Measurements from ENCODE around the gene PDZD4.

The PDZD4 gene

GRCh38 chrX:153829799-153830639 lies at the start of gene PDZD4:
TSS of gene PDZD4 (minus strand) at chrX:153830544. CDS start at chrX:153830298, 246 bp downstream.
- DNase-seq, result no peak

GRCh38 chrX:153879741-153880439 lies 49.5 kb upstream of the PDZD4 start:
- DNase-seq, result no peak

GRCh38 chrX:153878969-153879653 lies 48.8 kb upstream of the PDZD4 start:
- no peak for DNase-seq

GRCh38 chrX:153878345-153878744 lies 48.0 kb upstream of the PDZD4 start:
- DNase-seq, result no peak

- no peak for DNase-seq
Observed at GRCh38 chrX:153877571-153878261, 47.4 kb upstream of the PDZD4 start.

DNA sequence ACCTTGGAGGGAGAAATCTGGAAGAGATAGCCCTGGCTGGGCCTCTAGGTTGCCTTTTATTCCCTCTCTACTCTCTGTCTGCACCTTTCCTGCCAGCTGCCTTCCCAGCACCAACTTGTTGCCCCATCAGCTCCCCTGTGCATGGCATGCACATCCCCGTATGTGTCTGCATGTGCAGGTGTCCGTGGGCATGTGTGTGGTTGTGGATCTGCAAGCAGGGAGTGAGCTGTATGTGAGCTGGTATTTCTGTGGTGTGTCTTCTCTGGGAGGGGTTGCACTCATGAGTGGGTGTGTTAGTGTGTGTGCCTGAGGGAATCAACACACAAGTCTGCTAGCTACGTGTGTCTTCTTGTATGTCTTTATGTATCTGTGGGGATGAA lies 45.8 kb upstream of the PDZD4 start:
- no peak for DNase-seq

- DNase-seq, result peak; percentile 85
Observed at GRCh38 chrX:153875391-153876111, 45.2 kb upstream of the PDZD4 start.

GRCh38 chrX:153874366-153875125 lies 44.2 kb upstream of the PDZD4 start:
- DNase-seq, result no peak

GRCh38 chrX:153874085-153874365 lies 43.7 kb upstream of the PDZD4 start:
- no peak for DNase-seq

- no peak for DNase-seq
Observed at GRCh38 chrX:153873282-153874084, 43.1 kb upstream of the PDZD4 start.

GRCh38 chrX:153871946-153872878 lies 41.9 kb upstream of the PDZD4 start:
- no peak for DNase-seq

GRCh38 chrX:153871451-153871850 lies 41.1 kb upstream of the PDZD4 start:
- no peak for DNase-seq

DNA sequence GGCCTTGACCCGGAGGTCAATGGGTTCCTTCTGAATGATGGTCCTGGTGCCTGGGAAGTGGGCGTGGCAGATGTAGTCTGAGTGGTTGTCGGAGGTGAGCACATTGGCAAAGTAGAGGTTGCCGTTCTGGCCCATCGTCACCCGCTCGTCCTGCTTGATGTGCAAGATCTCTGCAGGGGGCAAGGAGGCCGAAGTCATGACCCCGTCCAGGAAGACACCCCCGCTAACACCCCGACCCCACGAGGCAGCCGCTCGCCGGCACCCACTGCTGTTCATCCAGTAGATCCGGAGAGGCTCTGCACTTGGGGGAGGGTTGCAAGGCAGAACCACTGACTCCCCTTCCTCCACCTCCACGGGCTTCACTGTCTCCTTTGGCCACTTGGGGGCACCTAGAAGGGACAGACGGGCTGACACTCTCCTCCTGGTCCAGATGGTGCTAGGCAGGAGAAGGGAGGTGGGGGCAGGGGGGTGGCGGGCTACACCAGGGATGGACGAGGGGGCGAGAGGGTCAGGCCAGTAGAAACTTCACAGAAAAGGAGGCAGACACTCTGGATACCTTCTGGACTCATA lies 40.5 kb upstream of the PDZD4 start:
- no peak for DNase-seq

DNA sequence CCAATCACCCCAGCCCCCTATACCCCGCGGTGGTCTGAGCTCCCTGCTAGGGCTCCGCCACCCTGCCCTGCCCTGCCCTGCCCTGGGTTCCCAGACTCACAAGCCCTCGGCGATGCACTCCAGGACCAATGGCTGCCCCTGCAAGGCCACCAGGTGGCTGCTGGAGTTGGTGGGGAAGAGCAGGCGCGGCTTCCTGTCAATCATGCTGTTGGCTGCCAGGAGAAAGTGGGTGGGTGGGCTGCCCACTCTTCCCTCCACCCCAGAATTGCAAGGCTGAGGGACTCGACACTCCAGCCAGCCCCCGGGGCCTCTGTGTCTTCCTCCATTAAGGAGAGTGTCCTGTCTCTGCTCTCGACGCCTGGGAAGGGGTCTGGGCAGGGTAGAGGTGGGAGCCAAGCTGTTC lies 39.9 kb upstream of the PDZD4 start:
- no peak for DNase-seq

- no peak for DNase-seq
Observed at GRCh38 chrX:153869473-153870287, 39.3 kb upstream of the PDZD4 start.

DNA sequence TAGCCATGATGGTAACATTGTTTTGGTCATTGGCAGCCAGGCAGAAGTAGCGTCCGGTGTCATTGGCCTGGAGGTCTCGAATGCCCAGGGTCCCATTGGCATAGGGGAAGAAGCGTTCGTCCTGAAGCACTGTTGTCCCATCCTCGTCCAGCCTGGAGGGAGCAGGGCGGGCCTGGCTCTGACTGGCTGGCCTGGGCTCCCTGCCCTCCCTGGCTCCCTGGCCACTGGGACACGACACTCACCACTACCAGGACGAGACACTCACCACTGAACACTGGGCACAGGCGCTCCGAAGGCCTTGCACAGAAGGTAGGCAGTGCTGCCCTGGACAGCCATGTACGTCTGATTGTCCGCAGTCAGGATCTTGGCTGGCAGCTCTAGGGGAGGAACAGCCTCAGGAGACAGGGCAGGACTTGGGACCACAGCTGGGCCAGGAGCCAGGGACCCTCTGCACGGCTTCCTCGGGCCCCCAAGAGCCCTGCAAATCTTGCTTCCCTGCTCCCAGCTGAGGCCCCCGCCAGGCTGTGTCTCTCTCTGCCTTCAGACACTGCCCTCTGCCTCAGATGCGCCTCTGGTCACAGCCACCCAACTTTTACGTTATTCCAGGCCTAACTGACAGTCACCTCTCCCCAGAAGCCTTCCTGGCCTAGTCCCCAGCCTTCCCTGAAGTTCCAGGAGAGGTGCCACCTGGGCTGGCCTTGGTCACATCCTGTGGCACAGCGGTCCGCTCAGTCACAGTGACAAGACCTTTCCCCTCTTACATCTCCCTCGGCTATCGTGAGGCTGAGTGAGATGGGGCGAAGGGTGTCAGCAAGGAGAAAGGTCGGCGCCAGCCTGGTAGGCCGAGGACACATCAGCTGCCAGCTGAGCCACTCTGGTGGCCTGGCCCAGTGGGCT lies 38.5 kb upstream of the PDZD4 start:
- DNase-seq, result no peak

DNA sequence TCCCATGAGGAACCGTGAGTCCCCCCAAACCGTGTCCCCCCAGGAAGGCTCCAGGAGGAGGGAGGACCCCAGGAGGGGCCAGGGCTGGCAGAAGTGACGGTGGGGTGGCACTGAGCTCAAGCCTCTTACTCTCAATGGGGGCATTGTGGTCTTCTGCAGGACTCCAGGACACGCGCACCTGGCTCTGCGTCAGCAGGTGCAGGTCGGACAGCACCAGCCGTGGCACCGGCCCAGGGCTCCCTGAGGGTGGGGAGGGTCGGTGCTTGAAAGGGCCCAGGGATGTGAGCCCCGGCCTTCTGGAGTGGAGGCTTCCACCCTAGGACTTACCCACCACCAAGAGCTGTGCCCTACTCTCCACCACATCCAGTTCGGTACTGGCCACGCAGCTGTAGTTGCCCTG lies 37.3 kb upstream of the PDZD4 start:
- DNase-seq, result no peak
